Lower leg skin (tissue), 3 donors: ENCODE data around the gene SPOCD1.

Experiments used
- POLR2A ChIP-seq, 2 donors: fragments of 450-650 bp; IDR thresholded peaks; one replicate each; pipeline ENCODE4 v1.6.1; 2016 to 2017; ENCODE audit warnings: antibody characterized with exemption in 2 of 2, mild to moderate bottlenecking in 1 of 2, moderate library complexity in 1 of 2
- TF ChIP-seq, protein P1 (sequence below), 3 donors: fragments of 450-650 bp; IDR thresholded peaks; one replicate each; pipeline ENCODE4 v1.5.1; 2016; ENCODE audit warnings: antibody characterized with exemption in 3 of 3, mild to moderate bottlenecking in 3 of 3, moderate library complexity in 2 of 3

GRCh38 chr1:31776516-31776915 lies 39.3 kb downstream of the SPOCD1 start:
- TF ChIP-seq, protein P1, sequence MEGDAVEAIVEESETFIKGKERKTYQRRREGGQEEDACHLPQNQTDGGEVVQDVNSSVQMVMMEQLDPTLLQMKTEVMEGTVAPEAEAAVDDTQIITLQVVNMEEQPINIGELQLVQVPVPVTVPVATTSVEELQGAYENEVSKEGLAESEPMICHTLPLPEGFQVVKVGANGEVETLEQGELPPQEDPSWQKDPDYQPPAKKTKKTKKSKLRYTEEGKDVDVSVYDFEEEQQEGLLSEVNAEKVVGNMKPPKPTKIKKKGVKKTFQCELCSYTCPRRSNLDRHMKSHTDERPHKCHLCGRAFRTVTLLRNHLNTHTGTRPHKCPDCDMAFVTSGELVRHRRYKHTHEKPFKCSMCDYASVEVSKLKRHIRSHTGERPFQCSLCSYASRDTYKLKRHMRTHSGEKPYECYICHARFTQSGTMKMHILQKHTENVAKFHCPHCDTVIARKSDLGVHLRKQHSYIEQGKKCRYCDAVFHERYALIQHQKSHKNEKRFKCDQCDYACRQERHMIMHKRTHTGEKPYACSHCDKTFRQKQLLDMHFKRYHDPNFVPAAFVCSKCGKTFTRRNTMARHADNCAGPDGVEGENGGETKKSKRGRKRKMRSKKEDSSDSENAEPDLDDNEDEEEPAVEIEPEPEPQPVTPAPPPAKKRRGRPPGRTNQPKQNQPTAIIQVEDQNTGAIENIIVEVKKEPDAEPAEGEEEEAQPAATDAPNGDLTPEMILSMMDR (IDR thresholded peaks at IDR 0.05): no peak
- TF ChIP-seq POLR2A (IDR thresholded peaks at IDR 0.05): no peak
